Cerebellar nuclear complex (tissue), 1 donor: ENCODE measurements around the gene TMEM92.
"Not testable (repeated sequence)": the region's sequence is repeated elsewhere in the genome, so short reads cannot be mapped to it uniquely, and the experiment has no call there.

Experiments
- DNase-seq, 2 experiments: peaks; one replicate each; lab custom pipeline; 2025; lab: John Stamatoyannopoulos, UW

The TMEM92 gene

DNA sequence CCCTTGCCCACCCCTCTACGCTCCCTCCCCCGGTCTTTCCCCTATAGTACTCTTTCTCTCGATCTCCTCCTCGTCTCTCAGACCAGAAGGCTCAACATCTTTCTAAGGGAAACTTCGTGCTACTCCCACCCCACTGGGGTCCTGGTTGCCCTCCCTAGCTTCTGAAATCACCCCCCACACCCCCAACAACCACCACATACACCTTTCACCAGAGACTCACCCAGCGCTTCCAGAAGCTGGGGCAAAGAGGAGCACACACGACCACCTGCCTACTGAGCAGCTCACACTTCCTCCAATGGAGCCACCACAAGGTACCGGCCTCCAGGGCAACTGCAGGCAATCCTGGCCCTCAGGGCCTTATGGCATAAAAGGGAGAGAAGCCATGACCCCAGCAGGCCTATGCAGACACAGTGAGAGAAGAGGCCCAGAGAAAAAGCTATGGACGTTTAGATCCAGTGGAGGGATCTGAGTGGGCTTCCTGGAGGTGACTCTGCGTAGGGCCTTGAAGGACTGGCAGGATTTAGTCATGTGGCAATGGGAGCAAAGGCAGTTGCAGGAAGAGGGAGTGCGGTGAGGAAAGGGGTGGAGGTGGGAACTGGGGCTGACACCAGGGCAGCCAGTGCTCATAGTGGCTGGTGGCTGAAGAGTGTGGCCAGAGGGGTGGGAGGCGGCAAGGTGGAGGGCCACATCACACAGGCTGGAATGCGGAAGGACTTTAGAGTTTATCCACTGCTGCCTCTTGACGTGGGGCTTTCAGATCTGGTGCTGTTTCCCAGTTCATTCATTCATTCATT lies 12.1 kb upstream of the TMEM92 start:
- DNase-seq, result no peak

DNA sequence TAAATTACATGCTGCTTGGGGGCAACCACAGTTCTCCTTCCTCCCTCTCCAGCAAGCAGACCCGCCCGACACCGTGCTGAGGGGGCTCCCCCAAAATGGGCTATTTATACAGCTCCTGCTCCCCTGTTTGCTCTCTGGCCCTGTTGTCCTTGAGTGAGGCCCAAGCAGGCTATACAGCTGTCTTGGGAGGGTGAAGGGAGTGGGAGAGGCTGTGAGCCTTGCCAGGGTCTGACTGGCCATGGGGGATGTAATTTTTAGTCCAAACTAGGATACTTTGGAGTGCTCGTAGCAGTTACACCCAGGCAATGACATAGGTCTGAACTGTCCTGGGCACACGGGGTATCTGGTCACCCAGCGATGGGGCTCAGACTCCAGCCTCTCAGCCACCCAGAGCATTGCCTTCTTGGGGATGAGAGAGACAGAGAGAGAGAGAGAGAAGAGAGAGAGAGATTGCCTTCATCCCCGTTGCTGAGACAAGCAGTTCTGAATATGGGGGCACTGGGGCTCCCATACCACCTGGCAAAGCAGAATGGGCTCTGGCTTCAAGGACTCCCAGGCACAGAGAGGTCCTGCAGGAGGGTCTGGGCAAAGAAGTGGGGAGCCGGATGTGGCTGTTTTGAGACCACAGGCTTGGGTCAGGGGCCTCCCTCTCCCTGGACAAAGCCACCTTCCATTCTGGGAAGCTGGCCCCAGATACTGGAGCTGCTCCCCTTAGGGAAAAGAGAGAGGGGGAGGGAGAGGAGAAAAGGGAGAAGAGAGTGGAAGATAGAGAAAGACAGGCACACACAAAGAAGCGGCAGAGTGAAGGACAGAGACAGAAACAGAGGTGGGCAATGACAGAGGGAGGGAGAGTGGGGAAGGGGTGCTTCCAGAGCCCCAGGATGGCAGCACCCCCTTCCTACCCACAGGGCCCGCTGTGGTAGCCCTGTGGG lies 10.7 kb upstream of the TMEM92 start:
- no peak for DNase-seq

DNA sequence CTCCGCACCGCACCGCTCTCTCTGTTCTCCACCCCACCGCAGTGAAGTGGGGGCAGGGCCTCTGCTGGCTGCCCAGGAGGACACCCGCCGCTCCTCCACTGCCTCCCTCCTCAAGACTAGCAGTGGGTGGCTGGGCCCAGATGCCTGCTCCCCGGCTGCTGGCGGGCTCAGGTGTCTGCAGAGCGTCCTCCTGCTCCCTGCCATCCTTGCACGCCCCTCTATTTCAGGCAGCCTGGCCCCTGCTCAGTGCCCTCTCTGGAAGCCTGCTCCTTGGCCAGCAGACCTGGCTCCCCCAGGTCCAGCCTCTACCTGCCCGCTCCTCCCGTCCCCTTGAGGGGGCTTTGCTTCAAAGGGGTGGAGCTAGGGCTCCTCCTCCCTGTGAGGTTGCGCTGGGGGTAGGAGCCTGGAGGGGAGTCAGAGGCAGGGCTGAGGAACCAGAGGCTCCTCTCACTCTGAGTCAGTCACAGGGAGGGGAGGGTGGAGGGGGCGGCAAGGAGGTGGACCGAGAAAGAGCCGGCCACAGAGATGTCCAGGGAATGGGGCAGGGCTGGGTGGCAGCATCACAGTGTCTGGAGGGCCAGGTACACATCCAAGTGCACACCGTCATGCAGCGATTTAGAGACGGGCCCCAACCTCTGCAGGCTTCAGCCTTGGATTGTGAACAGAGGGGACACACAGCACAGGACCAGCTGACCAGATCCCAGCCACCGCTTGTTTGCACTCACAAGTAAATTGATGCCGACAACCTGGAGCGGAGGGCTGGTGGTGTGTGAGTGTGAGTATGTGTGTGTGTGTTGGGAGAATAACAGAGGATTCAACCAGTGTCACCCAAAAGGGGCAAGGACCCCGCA lies 9.8 kb upstream of the TMEM92 start:
- no peak for DNase-seq

DNA sequence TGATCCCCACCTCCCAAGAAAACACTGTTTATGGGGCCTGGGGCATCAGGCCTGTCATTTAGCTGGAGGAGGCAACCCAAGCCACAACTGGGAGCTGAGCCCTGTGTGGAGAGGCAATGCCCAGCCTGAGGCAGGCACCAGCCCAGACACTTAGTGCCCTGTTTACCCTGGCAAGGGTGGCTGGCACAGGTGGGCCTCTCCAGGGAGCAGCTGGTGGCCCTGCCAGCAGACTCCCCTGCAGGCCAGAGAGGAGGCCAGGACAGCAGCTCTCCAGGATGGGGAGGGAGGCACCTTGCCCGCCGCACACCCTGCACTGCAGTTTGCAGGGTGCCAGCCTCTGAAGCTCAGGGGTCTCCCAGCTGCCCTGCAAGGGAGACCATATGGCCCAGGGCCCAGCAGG lies 9.1 kb upstream of the TMEM92 start:
- DNase-seq, result no peak

DNA sequence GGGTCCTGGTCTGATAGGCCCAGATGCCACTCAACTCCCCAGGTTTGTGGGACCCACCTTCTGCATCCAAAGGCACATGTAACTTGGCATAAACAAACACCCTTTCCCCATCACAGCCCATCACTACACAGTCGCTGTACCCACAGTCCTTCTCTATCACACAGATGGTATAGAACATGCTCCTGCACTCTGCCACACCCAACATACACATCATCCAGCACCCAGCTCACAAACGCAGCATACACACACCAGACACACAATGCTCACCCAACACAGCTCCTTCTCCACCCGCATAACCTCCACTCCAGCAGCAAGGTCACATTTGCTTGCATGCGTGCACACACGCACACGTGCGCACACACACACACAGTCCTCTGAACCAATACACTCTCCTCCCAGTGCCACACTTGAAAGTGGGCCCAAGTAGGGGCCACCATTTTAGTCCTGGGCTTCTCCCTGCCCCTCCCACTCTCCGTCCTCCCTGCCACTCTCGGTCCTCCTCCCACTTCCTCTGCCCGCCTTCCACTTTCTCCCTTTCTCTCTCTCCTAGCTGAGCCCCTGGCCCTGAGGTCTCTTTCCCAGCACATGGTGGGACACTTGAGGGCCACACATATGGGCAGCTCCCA lies 8.5 kb upstream of the TMEM92 start:
- no peak for DNase-seq

DNA sequence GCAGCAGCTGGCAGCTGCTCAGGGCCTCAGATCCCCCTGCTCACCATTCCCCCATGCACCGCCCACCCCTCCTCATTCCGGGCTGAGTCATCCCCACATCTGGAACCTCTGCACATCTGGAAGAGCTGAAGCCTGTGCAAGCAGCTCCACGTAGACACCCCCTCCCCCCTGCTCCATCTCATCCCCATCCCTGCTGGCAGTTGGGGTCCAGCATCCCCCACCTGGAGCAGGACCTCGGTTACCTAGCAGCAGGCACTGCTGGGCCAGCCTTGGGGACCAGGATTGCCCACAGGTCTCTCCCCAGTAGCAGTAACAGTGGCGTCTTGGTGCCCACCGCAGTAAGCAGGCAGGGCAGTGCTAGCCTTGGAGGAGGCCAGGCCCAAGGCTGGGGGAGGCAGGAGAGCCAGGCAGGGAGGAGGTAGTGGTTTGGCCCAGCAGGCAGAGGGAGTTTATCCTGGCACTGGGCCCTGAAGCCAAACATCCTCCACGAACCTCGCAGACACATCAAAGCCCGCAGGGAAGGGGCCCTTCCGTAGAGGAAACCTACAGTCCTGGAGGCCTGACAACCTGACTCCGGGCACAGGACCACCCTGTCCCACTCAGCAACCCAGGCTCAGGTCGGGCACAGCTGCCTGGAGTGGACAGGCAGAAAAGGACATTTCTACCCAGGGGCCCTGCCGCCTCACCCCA lies 7.7 kb upstream of the TMEM92 start:
- no peak for DNase-seq

DNA sequence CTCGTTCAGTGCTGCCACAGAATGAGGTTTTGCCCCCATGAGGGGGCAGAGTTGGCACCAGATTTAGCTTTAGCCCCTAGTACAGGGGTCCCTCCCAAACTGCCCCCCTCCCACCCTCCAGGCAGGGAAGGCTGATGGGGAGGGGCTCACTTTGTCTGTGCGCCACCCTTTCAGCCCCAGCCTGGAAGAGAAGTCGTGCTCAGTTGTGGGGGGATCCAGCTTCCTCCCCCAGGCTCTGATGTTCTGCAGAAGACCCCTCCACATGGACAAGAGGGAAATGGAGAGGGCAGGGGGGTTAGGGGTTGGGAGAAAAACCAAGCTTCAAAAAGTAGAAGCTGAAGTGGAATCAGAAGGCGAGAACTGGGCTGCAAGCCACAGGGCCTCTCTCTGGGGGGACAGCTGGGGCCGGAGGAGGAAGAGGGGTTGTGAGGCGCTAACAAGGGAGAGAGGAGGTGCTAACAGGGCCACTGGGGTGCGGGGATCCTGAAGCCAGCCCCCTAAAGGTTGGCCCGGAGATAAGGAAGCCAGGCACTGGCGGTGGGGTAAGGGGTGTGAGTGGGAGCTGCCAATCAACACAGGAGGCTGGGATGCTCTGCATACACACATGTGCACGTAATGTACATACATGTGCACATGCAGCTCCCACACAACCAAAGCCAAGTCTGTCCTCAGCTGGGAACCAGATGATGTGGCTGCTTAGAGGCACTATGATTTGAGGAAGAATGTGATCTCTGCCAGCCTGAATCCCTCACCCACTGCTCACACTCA lies 7.0 kb upstream of the TMEM92 start:
- DNase-seq, result no peak

DNA sequence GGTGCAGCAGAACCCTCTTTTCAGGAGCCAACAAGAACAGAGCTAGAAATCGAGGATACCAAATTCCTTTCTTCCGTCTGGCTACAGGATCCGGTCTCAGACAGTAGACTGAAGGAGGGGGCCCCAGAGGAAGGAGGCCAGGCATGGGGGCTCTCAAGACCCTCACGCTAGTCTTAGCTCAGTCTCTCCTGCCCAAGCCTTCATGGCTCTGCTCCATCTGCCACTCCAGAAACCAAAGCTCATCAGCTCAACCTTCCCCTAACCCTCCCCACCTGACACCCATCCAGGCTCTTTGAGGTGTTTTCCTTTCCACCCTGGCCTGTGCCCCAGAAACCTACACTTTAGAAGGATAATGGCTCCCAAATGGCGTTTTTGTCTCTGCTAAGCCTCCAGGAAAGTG lies 6.2 kb upstream of the TMEM92 start:
- no peak for DNase-seq

DNA sequence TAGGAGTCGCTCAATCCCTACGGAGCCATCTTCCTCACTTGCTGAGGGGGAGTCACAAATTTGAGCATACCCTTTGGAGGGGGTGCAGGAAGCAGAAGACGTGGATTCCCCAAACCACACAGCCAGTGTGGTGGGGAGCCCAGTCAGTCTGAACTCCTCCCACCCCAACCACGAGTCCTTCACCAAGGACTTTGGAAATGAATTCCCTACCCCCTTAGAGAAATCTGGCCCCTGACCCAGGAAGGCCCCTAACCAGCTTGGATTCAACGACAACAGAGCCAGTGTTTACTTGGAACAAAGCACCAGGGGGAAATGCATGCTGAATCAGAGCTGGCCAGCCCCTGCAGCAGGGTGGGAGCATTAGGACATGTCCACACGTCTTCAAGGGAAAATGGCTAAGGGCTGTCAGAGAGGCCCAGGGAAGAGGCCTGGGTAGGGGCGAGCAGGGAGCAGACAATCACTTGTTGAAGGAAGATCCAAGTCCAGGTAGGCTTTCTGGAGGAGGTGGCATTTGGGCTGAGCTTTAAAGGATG lies 5.5 kb upstream of the TMEM92 start:
- DNase-seq, result no peak

DNA sequence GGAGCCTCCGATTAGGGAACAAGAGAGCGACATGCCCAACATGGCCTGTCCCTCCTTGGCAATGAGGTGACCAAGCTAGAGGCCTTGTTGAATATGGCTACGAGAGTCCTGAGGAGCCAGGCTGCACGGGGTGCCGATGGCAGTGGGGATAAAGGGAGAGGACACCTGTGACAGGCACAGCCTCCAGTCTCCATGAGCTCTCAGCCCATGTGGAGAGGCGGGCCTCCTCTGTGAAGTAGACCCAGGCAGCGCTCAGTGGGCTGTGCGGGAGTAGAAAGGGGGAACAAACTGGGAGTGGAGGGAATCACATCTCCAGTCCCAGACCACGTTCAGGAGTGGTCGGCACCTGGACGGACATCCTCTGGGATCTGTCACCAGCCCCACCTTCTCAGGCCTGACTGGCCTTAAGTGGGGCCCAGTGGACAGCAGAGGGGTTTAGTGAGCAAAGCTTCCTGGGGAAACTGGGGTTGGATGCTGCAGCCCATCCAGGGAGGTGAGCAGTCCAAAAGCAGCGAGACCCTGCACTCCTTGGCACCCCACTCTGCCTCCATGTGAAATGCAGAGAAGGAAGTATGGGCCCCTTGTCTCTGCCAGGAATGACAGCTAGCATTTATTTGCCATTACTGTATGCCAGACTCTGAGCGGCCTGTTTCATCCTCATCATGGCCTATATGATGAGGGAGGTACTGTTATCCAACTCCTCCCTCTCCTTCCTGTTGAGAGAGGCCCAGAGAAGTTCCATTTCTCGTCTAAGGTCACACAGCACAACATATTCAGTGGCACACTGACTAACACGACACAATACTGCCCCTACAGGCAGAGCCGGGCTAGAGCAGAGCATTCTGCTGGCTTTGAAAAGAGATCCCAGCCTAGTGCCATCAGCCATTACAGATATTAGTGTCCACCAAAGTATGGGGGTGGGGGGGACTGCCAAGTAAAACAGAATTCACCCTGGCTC lies 4.5 kb upstream of the TMEM92 start:
- DNase-seq, result no peak

DNA sequence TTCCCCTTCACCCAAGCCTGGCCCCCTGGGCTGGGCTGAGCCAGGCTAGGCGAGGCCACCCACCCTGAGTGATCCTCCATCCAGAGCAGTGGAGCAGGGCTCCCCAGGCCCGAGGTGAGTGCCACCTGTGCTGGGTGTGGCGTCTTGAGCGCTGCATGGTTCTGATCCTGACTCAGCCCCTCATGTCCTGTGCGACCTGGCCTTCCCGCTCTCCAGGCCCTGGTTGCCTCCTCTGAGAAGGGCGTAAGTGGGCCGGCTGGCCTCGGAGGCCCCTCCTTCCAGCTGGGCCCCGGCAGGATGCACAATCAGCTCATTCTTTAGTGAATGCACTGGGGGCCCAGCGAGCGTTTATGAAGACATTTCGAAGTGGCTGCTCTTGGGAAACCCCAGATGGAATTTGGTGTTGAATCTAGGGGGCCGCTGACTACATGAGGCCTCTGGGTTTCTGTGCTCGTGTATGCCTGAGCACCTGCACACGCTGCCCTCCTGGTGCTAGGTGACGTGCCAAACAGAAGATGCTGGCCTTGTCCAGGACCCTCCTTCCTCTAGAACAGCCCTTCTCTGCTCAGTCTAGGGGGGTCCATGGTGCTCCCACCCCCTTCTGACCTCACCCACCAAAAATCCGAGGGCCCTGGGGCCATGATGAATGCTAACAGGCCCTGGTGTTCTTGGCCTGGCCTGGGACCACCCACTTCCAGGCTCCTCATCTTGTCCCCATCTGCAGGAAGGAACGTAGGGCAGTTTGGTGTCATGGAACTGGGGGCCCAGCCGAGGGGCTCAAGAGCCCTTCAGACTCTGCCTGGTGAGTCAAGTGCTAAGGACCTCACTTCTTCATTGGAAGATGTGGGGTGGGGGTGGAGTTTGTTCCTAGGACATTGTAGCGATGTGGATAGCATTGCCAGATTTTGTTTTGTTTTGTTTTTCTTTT lies 3.6 kb upstream of the TMEM92 start:
- DNase-seq, result no peak

DNA sequence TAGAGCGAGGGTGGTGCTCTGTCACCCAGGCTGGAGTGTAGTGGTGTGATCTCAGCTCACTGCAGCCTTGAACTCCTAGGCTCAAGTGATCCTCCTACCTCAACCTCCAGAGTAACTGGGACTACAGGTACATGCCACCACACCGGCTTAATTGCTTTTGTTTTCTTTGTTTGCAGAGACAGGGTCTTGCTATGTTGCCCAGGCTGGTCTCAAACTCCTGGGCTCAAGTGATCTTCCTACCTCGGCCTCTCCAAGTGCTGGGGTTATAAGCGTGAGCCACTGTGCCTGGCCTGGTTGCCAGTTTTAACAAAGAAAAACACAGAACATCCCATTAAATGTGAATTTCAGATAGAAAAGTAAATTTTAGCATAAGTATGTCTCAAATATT lies 2.9 kb upstream of the TMEM92 start:
- DNase-seq, result not testable (repeated sequence)

DNA sequence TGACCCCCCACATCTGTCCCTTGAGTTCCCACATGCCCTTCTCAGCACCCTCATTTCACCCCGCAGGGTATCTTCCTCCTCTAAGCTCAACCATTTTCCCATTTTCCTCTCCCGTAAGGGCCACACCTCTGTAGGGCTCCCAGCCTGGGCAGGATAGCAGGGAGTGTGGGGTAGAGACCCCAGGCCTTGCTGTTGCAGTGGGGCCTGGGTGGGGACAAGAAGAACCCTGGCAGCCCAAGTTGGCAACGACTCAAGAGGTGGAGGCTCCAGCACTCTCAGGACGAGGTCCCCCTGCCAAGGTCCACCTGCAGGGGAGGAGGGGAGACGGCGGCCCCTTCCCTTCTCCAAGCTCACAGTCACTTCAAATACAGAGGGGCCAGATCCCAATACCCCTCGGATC lies 2.0 kb upstream of the TMEM92 start:
- no peak for DNase-seq

DNA sequence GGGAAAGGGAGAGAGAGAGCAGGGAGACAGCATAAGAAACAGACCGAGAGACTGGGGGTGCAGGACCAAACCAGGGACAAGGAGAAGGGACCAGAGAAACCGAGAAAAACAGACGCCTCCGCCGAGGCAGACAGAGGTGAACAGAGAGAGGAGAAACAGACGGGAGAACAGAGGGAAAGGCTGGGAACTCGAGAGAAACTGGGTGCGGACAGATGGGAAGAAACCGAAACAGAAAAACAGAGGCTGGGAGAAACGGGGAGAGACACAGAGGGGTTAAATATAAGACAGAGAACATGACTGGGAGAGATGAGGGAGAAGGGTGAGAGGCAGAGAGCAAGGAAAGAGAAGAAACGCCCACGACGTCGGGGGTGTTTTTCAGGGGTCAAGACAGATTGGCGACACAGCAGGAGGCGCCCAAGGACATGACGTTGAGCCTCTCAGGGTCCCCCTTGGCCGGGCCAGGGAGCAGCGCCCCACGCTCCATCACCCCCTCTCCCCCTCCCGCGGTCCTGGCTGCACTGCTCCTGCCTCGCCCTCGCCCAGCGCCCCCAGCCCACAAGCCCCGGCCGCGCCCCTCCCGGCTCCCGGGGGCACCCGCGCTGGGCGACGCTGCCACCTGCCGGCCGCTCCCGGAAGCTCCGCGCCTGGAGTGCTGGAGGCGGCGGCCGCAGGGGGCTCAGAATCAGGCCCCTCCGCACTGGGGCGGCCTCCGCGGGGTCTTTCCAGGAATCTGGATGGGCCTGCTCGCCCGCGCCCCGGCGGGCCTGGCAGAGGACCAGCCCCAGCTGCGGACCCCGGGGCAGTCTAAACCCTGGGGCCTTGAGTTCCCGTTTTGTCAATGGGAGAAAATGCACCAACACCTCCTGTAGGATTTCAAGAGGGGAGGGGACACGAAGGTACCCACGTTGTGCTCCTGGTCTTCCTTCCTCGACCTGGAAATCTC lies 1.3 kb upstream of the TMEM92 start:
- DNase-seq, result no peak

DNA sequence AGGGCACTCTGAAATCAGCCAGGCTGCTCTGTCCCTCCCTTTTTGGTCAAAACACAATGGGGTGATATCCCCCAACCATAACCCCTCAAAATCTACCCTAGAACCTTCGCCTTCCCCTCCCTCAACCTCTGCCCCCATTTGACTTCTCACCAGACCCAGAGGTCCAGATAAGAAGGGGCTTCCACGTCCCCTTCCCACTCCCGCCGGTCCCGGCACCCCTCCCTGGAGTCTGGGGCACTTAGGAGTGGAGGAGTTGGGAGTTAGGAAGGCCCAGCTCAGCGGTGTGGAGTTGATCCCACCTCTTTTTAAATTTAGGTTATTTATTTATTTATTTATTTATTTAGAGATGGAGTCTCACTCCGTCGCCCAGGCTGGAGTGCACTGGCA lies 619 bp upstream of the TMEM92 start:
- no peak for DNase-seq

DNA sequence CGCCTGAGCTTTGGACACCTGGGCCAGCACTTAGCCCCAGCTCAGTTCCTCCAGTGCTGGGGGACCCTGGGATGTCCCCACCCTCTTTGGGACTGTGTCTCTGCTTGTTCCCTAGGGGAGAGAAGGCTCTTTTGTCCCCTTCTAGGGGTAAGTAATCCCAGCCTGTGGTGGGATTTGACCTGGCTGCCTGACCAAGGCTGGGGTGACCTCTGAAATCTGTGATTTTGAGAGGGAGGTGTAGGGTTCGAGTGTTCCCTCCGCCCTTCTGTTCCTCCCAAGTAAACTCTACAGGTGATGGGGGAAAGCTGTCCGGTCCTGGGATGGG lies 593 bp downstream of the TMEM92 start:
- no peak for DNase-seq

DNA sequence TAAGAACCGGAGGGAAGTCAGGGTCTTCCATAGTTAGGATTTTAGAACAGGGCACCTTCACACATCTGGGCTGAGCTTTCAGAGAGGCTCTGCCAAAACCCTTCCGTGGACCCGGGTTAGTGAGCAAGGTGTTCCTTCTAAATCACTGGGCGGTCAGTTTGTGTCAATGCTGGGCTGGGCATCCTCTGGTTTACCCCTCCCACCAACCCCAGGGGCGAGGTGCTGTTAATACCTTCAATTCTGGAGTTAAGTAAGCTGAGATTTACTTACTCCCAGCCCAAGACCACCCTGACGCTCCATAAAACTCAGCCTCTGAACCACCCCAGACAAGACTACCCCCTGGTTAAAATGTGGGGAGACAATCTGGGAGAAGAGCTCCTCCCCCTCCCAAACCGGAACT lies 1.0 kb downstream of the TMEM92 start:
- no peak for DNase-seq
